Activated T-helper 2 cell treated with anti-CD3 and anti-CD28 coated beads, Interferon-gamma antibody, Interleukin-2, Interleukin-4, amounts not matched to agents 10 μg/mL and 5 μg/mL and 100 μg/mL, durations not matched to agents 14 hours and 24 hours and 36 hours (primary cell): ENCODE data around the gene SLC39A3. TPM values are rescaled to one million over a fixed set of nuclear protein-coding genes. Genes with fewer than 3 reads are reported as not detected.

Experiments used
- DNase-seq: peaks from one replicate; pipeline ENCODE4 v3.0.0; 2021; ENCODE audit warnings: low spot score
- H3K27ac Mint-ChIP-seq: one replicate; pipeline ENCODE4 v1.8.0; 2021; ENCODE audit warnings: mixed read lengths
- H3K27me3 Mint-ChIP-seq: one replicate; pipeline ENCODE4 v1.8.0; 2021; ENCODE audit warnings: low read depth, mixed read lengths
- H3K36me3 Mint-ChIP-seq: one replicate; pipeline ENCODE4 v1.8.0; 2021; ENCODE audit warnings: low read depth, mixed read lengths
- H3K4me1 Mint-ChIP-seq: one replicate; pipeline ENCODE4 v1.8.0; 2021; ENCODE audit warnings: low read depth, mixed read lengths
- H3K4me3 Mint-ChIP-seq: one replicate; pipeline ENCODE4 v1.8.0; 2021; ENCODE audit warnings: low read depth, mild to moderate bottlenecking, moderate library complexity, mixed read lengths
- H3K9me3 Mint-ChIP-seq: one replicate; pipeline ENCODE4 v1.8.0; 2021; ENCODE audit warnings: mixed read lengths
- intact Hi-C: fragments of 100-400 bp; cut with micrococcal nuclease; formaldehyde crosslinking; loops from one replicate; pipeline ENCODE4 v1.15.1; 2023
- total RNA-seq: library from RNA; stranded (reverse); gene quantifications from 2 replicates; pipeline ENCODE4 v1.2.3, GENCODE V29; 2022

Gene SLC39A3
- total RNA-seq: 39.1 and 39.4 TPM in 2 replicates

DNA sequence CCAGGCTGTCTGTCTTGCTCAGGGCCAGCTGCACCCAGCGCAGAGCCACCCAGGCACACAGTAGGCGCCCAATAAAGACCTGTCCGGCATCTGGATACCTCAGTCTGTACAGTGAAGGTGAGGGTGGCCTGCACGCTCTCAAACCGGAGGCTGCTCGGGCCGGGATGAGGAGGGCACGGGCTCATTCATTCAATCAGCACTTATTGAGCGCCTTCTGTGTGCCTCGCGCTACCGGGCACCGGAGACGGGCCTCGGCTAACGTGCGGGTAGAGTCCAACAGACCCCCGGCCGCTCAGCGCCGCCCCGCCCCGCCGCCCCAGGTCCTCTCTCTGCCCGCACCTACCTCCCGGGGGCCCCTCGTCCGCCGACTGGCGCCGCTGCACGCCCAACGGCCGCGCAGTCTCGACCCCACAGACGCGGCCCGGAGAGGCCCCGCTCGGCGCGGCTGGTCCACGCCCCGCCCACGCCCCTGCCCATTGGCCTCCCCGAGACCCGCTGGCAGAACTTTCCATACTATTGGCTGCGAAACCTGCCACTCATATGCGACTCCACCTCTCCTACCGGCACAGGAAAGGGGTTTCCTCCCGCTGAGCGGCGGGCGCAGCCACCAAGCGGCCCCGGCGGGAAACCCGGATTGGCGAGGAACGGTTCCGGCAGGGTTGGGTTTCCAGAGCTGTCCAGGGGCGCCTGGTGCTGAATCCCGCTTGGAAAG lies at the start of gene SLC39A3:
TSS of gene SLC39A3 (minus strand) at position 416 of the 712 bp plus-strand sequence. CDS start 2,760 bp downstream, outside the sequence.
- Mint-ChIP-seq H3K9me3 (no peaks in the 10 kb centered on the region), H3K27ac (peak within 1 kb of the TSS; percentile 76), H3K36me3 (peaks cover 36% of the 10 kb centered on the region), H3K4me1 (peaks cover 14% of the 10 kb centered on the region), H3K4me3 (peak within 1 kb of the TSS; percentile 95), H3K27me3 (peaks cover 11% of the 10 kb centered on the region)
- intact Hi-C loops: no loop called here
- peak; percentile 99 for DNase-seq

GRCh38 chr19:2788237-2788636 lies 48.4 kb upstream of the SLC39A3 start:
- H3K9me3 Mint-ChIP-seq: no peaks in the 10 kb centered on the region
- DNase-seq: no peak
- no peaks in the 10 kb centered on the region for H3K27me3 Mint-ChIP-seq
- peaks cover 32% of the 10 kb centered on the region for H3K36me3 Mint-ChIP-seq
- no peak overlapping the region for H3K27ac Mint-ChIP-seq
- H3K4me3 Mint-ChIP-seq: peak overlapping the region; percentile 20
- H3K4me1 Mint-ChIP-seq: peaks cover 19% of the 10 kb centered on the region
- intact Hi-C loops: no loop called here

GRCh38 chr19:2787115-2787514 lies 47.3 kb upstream of the SLC39A3 start:
- Mint-ChIP-seq H3K27me3 (no peaks in the 10 kb centered on the region), H3K4me1 (peaks cover 21% of the 10 kb centered on the region), H3K9me3 (no peaks in the 10 kb centered on the region), H3K27ac (no peak overlapping the region), H3K4me3 (peak overlapping the region; percentile 64), H3K36me3 (peaks cover 28% of the 10 kb centered on the region)
- DNase-seq: no peak
- intact Hi-C loops: no loop called here

GRCh38 chr19:2785244-2785997 lies 45.6 kb upstream of the SLC39A3 start, which contains the start of gene THOP1:
TSS of gene THOP1 (plus strand) at chr19:2785503. CDS start at chr19:2785663, 160 bp downstream.
- Mint-ChIP-seq H3K4me3 (peak within 1 kb of the TSS; percentile 99), H3K4me1 (peaks cover 33% of the 10 kb centered on the region), H3K27ac (peak within 1 kb of the TSS; percentile 69), H3K9me3 (no peaks in the 10 kb centered on the region), H3K27me3 (no peaks in the 10 kb centered on the region), H3K36me3 (peaks cover 32% of the 10 kb centered on the region)
- DNase-seq: peak; percentile 98
- intact Hi-C loops: loop anchor here (1.0 kb wide), 1 partner anchor 400 kb away; the partner anchor contains the start of gene NCLN

DNA sequence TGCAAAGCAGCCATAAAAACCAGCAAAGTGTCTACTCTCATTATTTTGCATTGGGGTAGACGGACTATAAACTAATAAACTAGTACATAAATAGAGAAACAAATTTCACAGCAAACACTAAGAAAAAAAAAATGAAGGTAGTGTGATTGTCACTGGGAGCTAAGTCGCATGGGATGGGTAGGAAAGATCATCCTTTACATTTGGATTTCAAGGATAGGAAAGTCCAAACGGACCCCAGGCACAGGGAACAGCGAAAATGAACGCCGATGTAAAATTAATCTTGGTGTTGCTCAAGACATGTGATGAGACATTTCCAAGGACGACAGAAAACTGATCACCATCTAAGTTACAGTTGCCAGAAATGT lies 43.9 kb upstream of the SLC39A3 start:
- peak overlapping the region; percentile 95 for H3K27ac Mint-ChIP-seq
- no peaks in the 10 kb centered on the region for H3K27me3 Mint-ChIP-seq
- H3K9me3 Mint-ChIP-seq: no peaks in the 10 kb centered on the region
- peaks cover 37% of the 10 kb centered on the region for H3K4me1 Mint-ChIP-seq
- intact Hi-C loops: no loop called here
- H3K4me3 Mint-ChIP-seq: peak overlapping the region; percentile 93
- H3K36me3 Mint-ChIP-seq: peaks cover 33% of the 10 kb centered on the region
- DNase-seq: no peak

DNA sequence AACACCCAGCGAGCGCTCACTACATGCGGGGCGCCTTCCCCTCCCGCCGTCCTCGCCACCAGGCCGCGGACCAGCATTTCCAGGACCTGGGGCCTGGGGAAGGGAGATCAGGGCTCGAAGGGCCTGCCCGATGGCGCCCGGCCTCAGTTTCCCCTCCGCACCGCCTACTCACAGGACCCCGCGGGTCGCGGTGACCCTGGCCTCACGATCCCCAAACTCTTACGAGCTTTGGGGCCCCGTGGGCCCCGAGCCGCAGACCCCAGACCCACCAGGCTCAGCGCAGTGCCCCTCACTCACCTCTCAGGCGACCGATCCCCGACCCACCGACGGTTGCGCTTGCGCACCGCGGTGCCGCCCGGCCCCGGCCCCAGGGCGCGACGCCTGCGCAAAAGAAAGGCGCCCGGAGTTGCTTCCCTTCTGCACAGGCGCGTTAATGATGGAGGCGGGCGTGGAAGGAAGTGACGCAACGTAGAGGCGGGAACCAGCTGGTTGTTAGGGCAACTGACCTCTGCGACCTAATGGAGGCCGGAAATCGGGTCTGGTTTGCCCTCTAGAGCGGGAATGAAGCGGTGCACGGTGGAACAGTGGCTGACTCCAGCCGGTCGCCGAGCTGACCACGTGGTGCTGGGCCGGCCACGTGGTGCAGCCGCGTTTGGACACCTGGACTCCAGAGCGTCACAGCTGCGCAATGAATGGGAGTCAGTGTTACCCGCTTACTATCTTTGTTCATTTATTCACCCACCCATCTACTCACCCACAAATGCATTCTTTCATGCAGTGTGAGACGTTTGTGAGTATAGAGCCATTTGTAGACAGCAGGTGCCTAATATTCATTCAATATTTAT lies 43.3 kb upstream of the SLC39A3 start, which contains the start of gene SGTA:
TSS of gene SGTA (minus strand) at position 338 of the 845 bp plus-strand sequence. CDS start 14,205 bp downstream, outside the sequence.
- Mint-ChIP-seq H3K4me3 (peak within 1 kb of the TSS; percentile 93), H3K27ac (peak within 1 kb of the TSS; percentile 95), H3K9me3 (no peaks in the 10 kb centered on the region), H3K27me3 (no peaks in the 10 kb centered on the region), H3K4me1 (peaks cover 37% of the 10 kb centered on the region), H3K36me3 (peaks cover 30% of the 10 kb centered on the region)
- intact Hi-C loops: no loop called here
- DNase-seq: peak; percentile 96

DNA sequence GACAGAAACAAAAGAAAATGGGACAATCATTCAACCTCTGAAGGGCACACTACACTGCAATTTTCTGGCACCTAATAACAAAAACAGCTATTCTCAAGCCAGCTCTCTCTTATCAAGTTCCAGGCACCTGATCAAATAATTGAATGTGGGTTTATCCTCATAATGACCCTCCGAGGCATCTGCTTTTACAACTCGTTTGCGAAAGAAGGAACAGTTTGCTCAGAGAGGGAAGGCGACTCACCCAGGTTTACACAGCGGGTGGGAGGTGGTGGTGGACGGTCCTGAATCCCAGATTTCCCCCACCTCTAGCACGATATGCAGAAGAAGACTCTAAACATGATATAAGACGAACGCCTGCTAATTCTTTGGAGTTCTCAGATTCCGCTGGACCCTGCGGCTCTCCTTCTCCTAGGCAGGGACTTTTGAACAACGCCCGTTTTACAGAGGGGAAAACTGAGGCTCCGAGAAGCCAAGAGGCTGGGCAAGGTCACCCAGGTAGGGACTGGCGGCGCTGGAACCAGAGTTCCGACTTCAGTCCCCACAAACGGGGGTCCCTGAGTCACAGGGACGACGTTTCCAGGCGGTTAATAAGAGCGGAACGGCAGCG lies 42.6 kb upstream of the SLC39A3 start:
- Mint-ChIP-seq H3K9me3 (no peaks in the 10 kb centered on the region), H3K4me1 (peaks cover 30% of the 10 kb centered on the region), H3K4me3 (peak overlapping the region; percentile 93), H3K27ac (peak overlapping the region; percentile 95), H3K27me3 (no peaks in the 10 kb centered on the region), H3K36me3 (peaks cover 26% of the 10 kb centered on the region)
- intact Hi-C loops: no loop called here
- DNase-seq: no peak

- DNase-seq: no peak
- H3K4me3 Mint-ChIP-seq: peak overlapping the region; percentile 20
- peaks cover 30% of the 10 kb centered on the region for H3K36me3 Mint-ChIP-seq
- no peaks in the 10 kb centered on the region for H3K9me3 Mint-ChIP-seq
- no peaks in the 10 kb centered on the region for H3K27me3 Mint-ChIP-seq
- H3K4me1 Mint-ChIP-seq: peaks cover 37% of the 10 kb centered on the region
- intact Hi-C loops: no loop called here
- H3K27ac Mint-ChIP-seq: no peak overlapping the region
These were observed 40.5 kb upstream of the SLC39A3 start for GRCh38 chr19:2780284-2780683.

DNA sequence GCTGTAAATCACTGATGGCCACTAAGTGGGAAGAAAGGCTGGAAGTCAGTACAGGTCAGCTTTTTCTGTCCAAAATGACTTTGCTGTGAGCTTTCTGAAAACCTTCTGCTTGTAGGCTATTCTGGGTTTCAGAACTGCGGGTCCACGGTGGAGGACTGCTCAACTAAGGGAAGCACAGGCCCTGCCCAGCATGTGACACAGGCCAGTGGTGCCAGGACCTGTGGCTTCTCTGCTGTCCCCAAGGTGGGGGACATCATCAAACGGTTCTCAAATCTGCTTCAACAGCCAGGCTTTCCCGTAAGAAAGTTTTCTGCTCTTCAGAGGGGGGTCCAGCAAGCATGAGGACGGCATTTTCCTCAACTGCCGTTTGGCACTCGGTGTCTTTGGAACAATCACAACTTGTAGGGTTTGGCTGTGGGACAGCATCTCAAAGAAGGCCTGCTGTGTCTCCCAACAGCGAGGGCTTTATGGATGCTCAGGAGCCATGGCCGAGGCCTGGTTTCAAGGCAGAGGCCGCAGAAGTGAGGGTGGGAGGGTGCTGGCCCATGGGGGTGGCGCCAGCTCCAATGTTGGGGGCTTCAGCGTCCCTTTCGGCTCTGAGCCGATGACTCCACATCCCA lies 39.4 kb upstream of the SLC39A3 start:
- Mint-ChIP-seq H3K36me3 (peaks cover 34% of the 10 kb centered on the region), H3K4me3 (no peak overlapping the region), H3K27me3 (no peaks in the 10 kb centered on the region), H3K4me1 (peaks cover 47% of the 10 kb centered on the region), H3K27ac (no peak overlapping the region), H3K9me3 (no peaks in the 10 kb centered on the region)
- intact Hi-C loops: no loop called here
- DNase-seq: no peak

DNA sequence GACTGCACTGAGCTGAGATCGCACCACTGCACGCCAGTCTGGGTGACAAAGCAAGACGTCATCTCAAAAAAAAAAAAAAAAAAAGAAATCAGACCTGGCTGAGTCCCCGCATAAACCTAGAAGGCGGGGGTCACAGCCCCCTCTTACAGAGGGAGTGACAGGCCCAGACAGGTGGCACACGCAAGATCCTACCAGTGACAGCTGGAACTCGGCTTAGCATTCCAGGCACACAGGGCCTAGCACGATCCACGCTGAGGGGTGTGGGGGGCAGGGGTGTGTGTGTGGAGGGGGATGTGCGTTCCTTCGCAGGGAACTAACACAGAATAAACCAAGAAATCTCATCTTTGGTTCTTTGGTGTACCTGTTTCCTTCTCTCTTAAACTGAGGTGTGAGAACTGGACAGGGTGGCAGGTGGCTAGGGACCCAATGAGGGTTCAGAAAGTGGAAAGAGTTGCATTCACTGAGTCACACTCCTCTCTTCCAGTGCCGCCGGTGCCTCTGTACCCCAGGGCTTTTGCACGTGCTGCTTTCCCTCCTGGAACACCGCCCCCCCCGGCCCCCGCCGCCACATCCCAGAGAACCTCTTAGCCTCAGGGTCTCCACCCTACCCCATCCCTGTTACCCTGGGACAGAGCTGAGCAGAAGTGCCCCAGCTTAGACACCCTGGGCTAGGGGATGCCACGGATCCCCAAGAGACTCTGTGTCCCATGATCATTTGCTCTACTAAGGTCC lies 38.3 kb upstream of the SLC39A3 start:
- peaks cover 34% of the 10 kb centered on the region for H3K36me3 Mint-ChIP-seq
- H3K27ac Mint-ChIP-seq: no peak overlapping the region
- no peaks in the 10 kb centered on the region for H3K27me3 Mint-ChIP-seq
- no peak for DNase-seq
- intact Hi-C loops: no loop called here
- H3K4me3 Mint-ChIP-seq: no peak overlapping the region
- no peaks in the 10 kb centered on the region for H3K9me3 Mint-ChIP-seq
- H3K4me1 Mint-ChIP-seq: peaks cover 41% of the 10 kb centered on the region

DNA sequence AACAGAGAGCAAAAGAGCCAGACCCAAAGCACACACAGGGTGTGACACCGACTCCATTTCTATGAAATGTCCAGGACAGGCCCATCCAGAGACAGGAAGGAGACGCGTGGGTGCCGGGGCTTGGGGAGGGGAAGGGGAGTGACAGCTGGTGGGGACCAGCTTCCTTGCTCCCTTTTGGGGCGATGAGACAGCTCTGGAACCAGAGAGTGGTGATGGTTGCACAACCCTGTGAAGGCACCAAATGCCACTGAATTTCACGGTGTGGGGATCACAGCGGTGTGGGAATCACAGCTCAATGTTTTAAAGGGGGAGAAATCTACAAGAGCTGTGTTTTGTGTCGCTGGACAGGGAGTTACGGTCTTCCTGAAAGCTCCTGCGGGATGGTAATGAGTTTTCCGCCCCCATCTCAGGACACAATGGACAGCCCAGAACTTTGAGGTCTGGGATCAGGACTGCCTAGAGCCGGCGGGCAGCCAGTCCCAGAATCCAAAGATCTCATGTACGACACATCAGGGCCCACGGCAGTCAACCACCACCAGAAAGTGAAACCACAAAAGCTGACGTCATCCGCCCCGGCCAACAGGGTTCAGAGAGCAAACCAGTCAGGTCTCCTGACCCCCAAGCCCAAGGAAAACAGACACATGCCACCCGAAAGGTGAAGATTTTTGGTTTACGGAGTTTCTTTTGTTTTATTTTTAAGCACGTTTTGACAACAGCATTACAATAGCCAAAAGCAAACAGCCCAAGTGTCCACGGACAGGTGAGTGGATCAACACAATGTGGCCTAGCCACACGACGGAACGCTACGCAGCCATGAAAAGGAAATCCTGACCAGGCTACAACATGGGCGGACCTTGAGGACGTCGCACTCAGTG lies 36.0 kb upstream of the SLC39A3 start:
- H3K36me3 Mint-ChIP-seq: peaks cover 31% of the 10 kb centered on the region
- peak; percentile 67 for DNase-seq
- H3K4me1 Mint-ChIP-seq: peaks cover 32% of the 10 kb centered on the region
- H3K9me3 Mint-ChIP-seq: no peaks in the 10 kb centered on the region
- intact Hi-C loops: no loop called here
- peak overlapping the region; percentile 76 for H3K4me3 Mint-ChIP-seq
- H3K27me3 Mint-ChIP-seq: no peaks in the 10 kb centered on the region
- H3K27ac Mint-ChIP-seq: peak overlapping the region; percentile 92
